SH-SY5Y (cell line): ENCODE measurements around the gene TMPRSS11F.

Experiments used
- GATA2 ChIP-seq: IDR thresholded peaks from 2 replicates; pipeline ENCODE4 v1.6.1; 2011; ENCODE audit warnings: mild to moderate bottlenecking, low read depth, low read length
- GATA3 ChIP-seq: IDR thresholded peaks from 2 replicates; pipeline ENCODE4 v1.6.1; 2011; ENCODE audit warnings: low read depth, mild to moderate bottlenecking, low read length, moderate library complexity

- no peak for TF ChIP-seq GATA2
- TF ChIP-seq GATA3 = no peak
Measured at GRCh38 chr4:68077737-68078136, 51.9 kb downstream of the TMPRSS11F start.
